ENCODE data around the gene MYRIP.

Gene MYRIP

DNA sequence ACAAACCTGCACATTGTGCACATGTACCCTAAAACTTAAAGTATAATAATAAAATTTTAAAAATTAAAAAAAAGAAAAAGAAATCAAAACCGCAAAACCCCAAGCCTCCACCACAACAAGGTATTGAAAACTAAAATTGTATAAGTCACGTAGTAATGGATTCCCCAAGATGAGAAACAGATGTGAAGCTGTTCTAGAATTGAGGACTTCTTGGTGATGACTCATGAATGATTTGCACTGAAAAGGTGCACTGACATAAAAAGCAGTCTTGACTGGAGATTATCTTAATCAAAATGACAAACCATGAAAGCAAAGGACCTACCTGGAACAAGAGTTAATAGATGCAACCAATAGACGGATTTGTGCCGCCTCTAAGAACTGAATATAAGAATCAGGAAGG is 225.8 kb downstream of the MYRIP start:
- peak; percentile 30; the same call in 1 of the 2 replicates for TF ChIP-seq CSRNP3 (CRISPR knock-in tag; IDR thresholded peaks at IDR 0.05)
- TF ChIP-seq TOX (CRISPR knock-in tag; IDR thresholded peaks at IDR 0.05; ENCODE audit: borderline replicate concordance) = peak; percentile 76
- TF ChIP-seq, protein P1, sequence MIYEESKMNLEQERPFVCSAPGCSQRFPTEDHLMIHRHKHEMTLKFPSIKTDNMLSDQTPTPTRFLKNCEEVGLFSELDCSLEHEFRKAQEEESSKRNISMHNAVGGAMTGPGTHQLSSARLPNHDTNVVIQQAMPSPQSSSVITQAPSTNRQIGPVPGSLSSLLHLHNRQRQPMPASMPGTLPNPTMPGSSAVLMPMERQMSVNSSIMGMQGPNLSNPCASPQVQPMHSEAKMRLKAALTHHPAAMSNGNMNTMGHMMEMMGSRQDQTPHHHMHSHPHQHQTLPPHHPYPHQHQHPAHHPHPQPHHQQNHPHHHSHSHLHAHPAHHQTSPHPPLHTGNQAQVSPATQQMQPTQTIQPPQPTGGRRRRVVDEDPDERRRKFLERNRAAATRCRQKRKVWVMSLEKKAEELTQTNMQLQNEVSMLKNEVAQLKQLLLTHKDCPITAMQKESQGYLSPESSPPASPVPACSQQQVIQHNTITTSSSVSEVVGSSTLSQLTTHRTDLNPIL (CRISPR knock-in tag; IDR thresholded peaks at IDR 0.05; ENCODE audit: low read depth) = no peak
- ATAC-seq = peak; percentile 87

DNA sequence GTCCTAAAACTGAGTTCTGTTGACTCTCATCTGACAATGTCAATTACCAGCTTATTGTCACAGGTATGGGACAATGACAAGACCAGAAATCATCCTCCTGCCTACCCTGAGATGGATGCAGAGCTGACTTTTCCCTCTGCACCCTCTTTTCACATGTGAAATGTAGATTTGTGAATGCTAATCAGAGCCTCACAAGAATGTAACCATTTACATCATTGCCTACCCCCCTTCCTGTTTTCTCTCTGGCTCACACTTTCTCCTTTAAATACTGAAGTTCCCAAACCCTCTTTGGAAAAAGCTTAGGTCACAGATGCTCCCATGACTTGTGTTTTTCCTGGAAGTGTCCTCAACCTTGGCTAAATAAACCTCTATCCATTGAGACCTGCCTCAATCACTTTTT is 228.2 kb downstream of the MYRIP start:
- no peak for ATAC-seq
- TF ChIP-seq PPARA (CRISPR knock-in tag; IDR thresholded peaks at IDR 0.05; ENCODE audit: borderline replicate concordance) (no peak), GLIS3 (CRISPR knock-in tag; IDR thresholded peaks at IDR 0.05) (no peak), ZNF8 (CRISPR knock-in tag; IDR thresholded peaks at IDR 0.05) (no peak), ZFP30 (CRISPR knock-in tag; IDR thresholded peaks at IDR 0.05) (no peak), ZFP3 (CRISPR knock-in tag; IDR thresholded peaks at IDR 0.05) (no peak), ESRRG (CRISPR knock-in tag; IDR thresholded peaks at IDR 0.05) (no peak), TCF4 (CRISPR knock-in tag; IDR thresholded peaks at IDR 0.05; ENCODE audit: borderline replicate concordance) (no peak), BACH2 (CRISPR knock-in tag; IDR thresholded peaks at IDR 0.05; ENCODE audit: borderline replicate concordance) (no peak), ZC3H10 (CRISPR knock-in tag; IDR thresholded peaks at IDR 0.05) (no peak)

- TF ChIP-seq ISL1 (CRISPR knock-in tag; IDR thresholded peaks at IDR 0.05) = peak; percentile 47
- TF ChIP-seq ZNF8 (CRISPR knock-in tag; IDR thresholded peaks at IDR 0.05) = no peak
- TF ChIP-seq TCF4 (CRISPR knock-in tag; IDR thresholded peaks at IDR 0.05; ENCODE audit: borderline replicate concordance) = no peak
- TF ChIP-seq ARNTL (CRISPR knock-in tag; IDR thresholded peaks at IDR 0.05; ENCODE audit: borderline replicate concordance, low read depth) = no peak
- TF ChIP-seq CSDC2 (CRISPR knock-in tag; IDR thresholded peaks at IDR 0.05) = no peak
- TF ChIP-seq PPARA (CRISPR knock-in tag; IDR thresholded peaks at IDR 0.05; ENCODE audit: borderline replicate concordance) = no peak
- no peak for TF ChIP-seq ZFP3 (CRISPR knock-in tag; IDR thresholded peaks at IDR 0.05)
- no peak for TF ChIP-seq SNAI2 (CRISPR knock-in tag; IDR thresholded peaks at IDR 0.05)
- ATAC-seq = peak; percentile 64
Observed at GRCh38 chr3:40042752-40043443, 233.5 kb downstream of the MYRIP start.

- peak; percentile 86 for ATAC-seq
- no peak for TF ChIP-seq BACH2 (CRISPR knock-in tag; IDR thresholded peaks at IDR 0.05; ENCODE audit: borderline replicate concordance)
- TF ChIP-seq ZFP3 (CRISPR knock-in tag; IDR thresholded peaks at IDR 0.05) = no peak
- no peak for TF ChIP-seq OSR1 (CRISPR knock-in tag; IDR thresholded peaks at IDR 0.05)
- TF ChIP-seq RARB (CRISPR knock-in tag; IDR thresholded peaks at IDR 0.05) = no peak
- no peak for TF ChIP-seq ZFP30 (CRISPR knock-in tag; IDR thresholded peaks at IDR 0.05)
- TF ChIP-seq TCF4 (CRISPR knock-in tag; IDR thresholded peaks at IDR 0.05; ENCODE audit: borderline replicate concordance) = peak; percentile 54; the same call in 1 of the 2 replicates
- no peak for TF ChIP-seq ZNF70 (CRISPR knock-in tag; IDR thresholded peaks at IDR 0.05)
- peak; percentile 88 for TF ChIP-seq ISL1 (CRISPR knock-in tag; IDR thresholded peaks at IDR 0.05)
- peak; percentile 57; the same call in 1 of the 2 replicates for TF ChIP-seq TSHZ2 (CRISPR knock-in tag; IDR thresholded peaks at IDR 0.05)
- no peak for TF ChIP-seq ZC3H10 (CRISPR knock-in tag; IDR thresholded peaks at IDR 0.05)
- no peak for TF ChIP-seq SNAI2 (CRISPR knock-in tag; IDR thresholded peaks at IDR 0.05)
- TF ChIP-seq CSDC2 (CRISPR knock-in tag; IDR thresholded peaks at IDR 0.05) = no peak
Observed at GRCh38 chr3:40043444-40043755, 234.0 kb downstream of the MYRIP start.

DNA sequence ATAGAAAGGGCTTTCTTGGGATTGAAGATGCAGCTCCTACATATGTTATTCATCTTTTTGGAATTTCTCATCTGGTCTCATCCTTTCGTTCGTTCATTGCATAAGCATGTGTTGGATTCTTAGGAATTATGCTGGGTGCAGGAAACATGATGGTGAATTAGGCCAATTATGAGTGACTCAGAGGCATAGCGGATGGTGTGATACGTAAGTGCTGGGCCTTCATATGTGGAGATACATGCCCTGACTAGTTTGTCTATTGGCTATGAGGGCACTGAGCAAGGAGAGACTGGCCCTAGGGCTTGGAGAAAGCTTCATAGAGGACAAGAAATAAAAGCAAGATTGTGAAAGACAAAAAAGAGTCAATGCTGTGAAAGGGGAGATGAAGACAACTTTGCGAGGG is 235.1 kb downstream of the MYRIP start:
- TF ChIP-seq BACH2 (CRISPR knock-in tag; IDR thresholded peaks at IDR 0.05; ENCODE audit: borderline replicate concordance) (no peak), ZC3H10 (CRISPR knock-in tag; IDR thresholded peaks at IDR 0.05) (peak; percentile 66; the same call in 1 of the 2 replicates), ZFP3 (CRISPR knock-in tag; IDR thresholded peaks at IDR 0.05) (0 out of 2 replicates have a peak, but pooled peaks have one; percentile 57), GLIS3 (CRISPR knock-in tag; IDR thresholded peaks at IDR 0.05) (no peak), TOX (CRISPR knock-in tag; IDR thresholded peaks at IDR 0.05; ENCODE audit: borderline replicate concordance) (peak; percentile 37; the same call in 1 of the 2 replicates), ISL1 (CRISPR knock-in tag; IDR thresholded peaks at IDR 0.05) (peak; percentile 70), SNAI2 (CRISPR knock-in tag; IDR thresholded peaks at IDR 0.05) (peak; percentile 22; the same call in 1 of the 2 replicates), CSDC2 (CRISPR knock-in tag; IDR thresholded peaks at IDR 0.05) (0 out of 2 replicates have a peak, but pooled peaks have one; percentile 47)
- TF ChIP-seq, protein P1 (CRISPR knock-in tag; IDR thresholded peaks at IDR 0.05; ENCODE audit: low read depth) = no peak
- ATAC-seq = peak; percentile 79
